GM23338 (cell line): Measurements from ENCODE around the gene KRT12. TPM values are rescaled to one million over a fixed set of nuclear protein-coding genes. Genes with fewer than 3 reads are reported as not detected.

Source experiments
- ATAC-seq: fragments of 200-7000 bp; cut with Tn5 transposase; 3 replicates; pipeline ENCODE4 v1.9.1; 2020
- DNase-seq: peaks from one replicate; pipeline ENCODE4 v3.0.0-alpha.2; 2015; ENCODE audit warnings: low spot score
- H2AFZ ChIP-seq: fragments of 200-600 bp; sonication (generic); 2 replicates; pipeline ENCODE4 v1.8.0; 2016; ENCODE audit warnings: antibody characterized with exemption, mild to moderate bottlenecking, moderate library complexity
- H3F3A ChIP-seq: fragments of 200-600 bp; sonication (generic); replicated peaks from 2 replicates; pipeline ENCODE4 v1.8.0; 2017; ENCODE audit warnings: antibody characterized with exemption, mixed run types, low read depth
- H3K27ac ChIP-seq: fragments of 200-600 bp; sonication (generic); 2 replicates; pipeline ENCODE4 v1.6.1; 2016; ENCODE audit warnings: low read depth
- H3K27me3 ChIP-seq: fragments of 200-600 bp; sonication (generic); 2 replicates; pipeline ENCODE4 v1.8.0; 2016; ENCODE audit warnings: mild to moderate bottlenecking, mixed run types, moderate library complexity; ENCODE audit not compliant: insufficient read depth
- H3K36me3 ChIP-seq: fragments of 200-600 bp; sonication (generic); 2 replicates; pipeline ENCODE4 v1.8.0; 2016; ENCODE audit warnings: mild to moderate bottlenecking; ENCODE audit not compliant: insufficient read depth
- H3K4me1 ChIP-seq: fragments of 200-600 bp; sonication (generic); 2 replicates; pipeline ENCODE4 v1.8.0; 2016; ENCODE audit warnings: mild to moderate bottlenecking, moderate library complexity; ENCODE audit not compliant: insufficient read depth
- H3K4me2 ChIP-seq: fragments of 200-600 bp; sonication (generic); 2 replicates; pipeline ENCODE4 v1.7.1; 2017; ENCODE audit warnings: mixed run types
- H3K4me3 ChIP-seq: fragments of 200-600 bp; sonication (generic); 2 replicates; pipeline ENCODE4 v1.6.1; 2016; ENCODE audit warnings: mixed run types
- H3K79me2 ChIP-seq: fragments of 200-600 bp; sonication (generic); replicated peaks from 2 replicates; pipeline ENCODE4 v1.8.0; 2017; ENCODE audit warnings: mild to moderate bottlenecking; ENCODE audit not compliant: insufficient read depth
- H3K9me2 ChIP-seq: fragments of 200-600 bp; sonication (generic); 2 replicates; pipeline ENCODE4 v1.8.0; 2017; ENCODE audit not compliant: insufficient read depth
- H4K20me1 ChIP-seq: fragments of 200-600 bp; sonication (generic); replicated peaks from 2 replicates; pipeline ENCODE4 v1.8.0; 2017; ENCODE audit warnings: mild to moderate bottlenecking; ENCODE audit not compliant: insufficient read depth
- H3K27ac Mint-ChIP-seq: 2 replicates; pipeline ENCODE4 v1.8.0; 2020; ENCODE audit warnings: inconsistent platforms, mild to moderate bottlenecking, moderate library complexity, mixed read lengths
- H3K27me3 Mint-ChIP-seq: 3 replicates; pipeline ENCODE4 v1.8.0; 2022; ENCODE audit warnings: low read depth, mild to moderate bottlenecking, moderate library complexity, mixed read lengths, inconsistent platforms; ENCODE audit not compliant: insufficient read depth, poor library complexity
- H3K36me3 Mint-ChIP-seq: 3 replicates; pipeline ENCODE4 v1.8.0; 2021; ENCODE audit warnings: low read depth, mild to moderate bottlenecking, inconsistent platforms, moderate library complexity, mixed read lengths
- H3K4me1 Mint-ChIP-seq: 3 replicates; pipeline ENCODE4 v1.8.0; 2020; ENCODE audit warnings: mild to moderate bottlenecking, inconsistent platforms, mixed read lengths
- H3K4me3 Mint-ChIP-seq: 3 replicates; pipeline ENCODE4 v1.8.0; 2021; ENCODE audit warnings: moderate library complexity, mild to moderate bottlenecking, inconsistent platforms, mixed read lengths
- H3K9me3 Mint-ChIP-seq: 3 replicates; pipeline ENCODE4 v1.8.0; 2020; ENCODE audit warnings: moderate library complexity, mild to moderate bottlenecking, inconsistent platforms, mixed read lengths
- CREB1 ChIP-seq: fragments of 250-450 bp; sonication (Bioruptor Pico); IDR thresholded peaks from 2 replicates; pipeline ENCODE4 v1.5.0; 2020; ENCODE audit warnings: low read depth, mild to moderate bottlenecking, moderate library complexity
- CTCF ChIP-seq, 2 experiments: fragments of 200-600 bp in 1 of 2; sonication (generic) in 1 of 2; conservative IDR thresholded peaks; 2 replicates each; pipeline versions ENCODE4 v1.5.1 to v1.6.1; 2016 to 2017; ENCODE audit warnings: antibody characterized with exemption in 2 of 2, low read depth in 2 of 2, mild to moderate bottlenecking in 2 of 2, moderate library complexity in 1 of 2
- EZH2 ChIP-seq: fragments of 200-600 bp; sonication (generic); IDR thresholded peaks from one replicate; pipeline ENCODE4 v1.8.0; 2017; ENCODE audit warnings: antibody characterized with exemption, mild to moderate bottlenecking, low read depth; ENCODE audit not compliant: unreplicated experiment
- EZH2phosphoT487 ChIP-seq: fragments of 200-600 bp; sonication (generic); IDR thresholded peaks from one replicate; pipeline ENCODE4 v1.8.1; 2018; ENCODE audit warnings: antibody characterized with exemption; ENCODE audit not compliant: unreplicated experiment
- JUNB ChIP-seq: IDR thresholded peaks from one replicate; pipeline ENCODE4 v1.6.1; 2016; ENCODE audit warnings: antibody characterized with exemption; ENCODE audit not compliant: unreplicated experiment
- NANOG ChIP-seq: IDR thresholded peaks from 2 replicates; pipeline ENCODE4 v1.6.1; 2016; ENCODE audit warnings: antibody characterized with exemption, borderline replicate concordance
- POLR2AphosphoS5 ChIP-seq: IDR thresholded peaks from 2 replicates; pipeline ENCODE4 v1.6.1; 2016; ENCODE audit warnings: antibody characterized with exemption, low read depth
- REST ChIP-seq: IDR thresholded peaks from one replicate; pipeline ENCODE4 v1.6.1; 2018; ENCODE audit warnings: antibody characterized with exemption; ENCODE audit not compliant: unreplicated experiment
- ZNF114 ChIP-seq: fragments of 250-450 bp; sonication (Bioruptor Pico); IDR thresholded peaks from 2 replicates; pipeline ENCODE4 v1.5.0; 2020; ENCODE audit warnings: mild to moderate bottlenecking, moderate library complexity
- ZNF462 ChIP-seq: fragments of 250-450 bp; sonication (Bioruptor Pico); IDR thresholded peaks from 2 replicates; pipeline ENCODE4 v1.5.0; 2020; ENCODE audit warnings: mild to moderate bottlenecking, moderate library complexity
- polyA plus RNA-seq: library from polyadenylated mRNA; unstranded; fragments of >200 nt; fragmentation: Nextera tagmentation; extraction: Ambion mirVana; gene quantifications from 2 replicates; pipeline ENCODE4 v1.2.1, GENCODE V29; 2016
- total RNA-seq: library from RNA; depleted of rRNA; stranded (reverse); fragments of >200 nt; shearing (Covaris generic); gene quantifications from 2 replicates; pipeline ENCODE4 v1.2.3, GENCODE V29; 2014
- TF ChIP-seq, protein P1 (sequence below): IDR thresholded peaks from 2 replicates; pipeline ENCODE4 v1.6.1; 2016; ENCODE audit warnings: antibody characterized with exemption

KRT12 gene
- total and polyA plus RNA-seq, 2 experiments from 2014 or later = not detected

- peak overlapping the region; percentile 83 for H2AFZ ChIP-seq
Observed at GRCh38 chr17:40895106-40895730, 28.2 kb upstream of the KRT12 start.

More at GRCh38 chr17:40895106-40895730, 28.2 kb upstream of the KRT12 start:
- Mint-ChIP-seq H3K27me3 (peaks cover 3% of the 10 kb centered on the region), H3K27ac (no peak overlapping the region), H3K36me3 (no peaks in the 10 kb centered on the region), H3K4me1 (no peaks in the 10 kb centered on the region), H3K4me3 (no peak overlapping the region), H3K9me3 (no peaks in the 10 kb centered on the region)
- DNase-seq (no peak), ATAC-seq (no peak)
- no peaks in the 10 kb centered on the region for H3K79me2 ChIP-seq
- H3K27ac ChIP-seq = no peak overlapping the region
- no peaks in the 10 kb centered on the region for H3K9me2 ChIP-seq
- no peak for TF ChIP-seq CTCF (conservative IDR thresholded peaks at IDR 0.05; ENCODE audit: low read depth in 2 of 2)
- TF ChIP-seq NANOG = no peak
- TF ChIP-seq EZH2 = no peak
- TF ChIP-seq EZH2phosphoT487 = no peak
- no peak for TF ChIP-seq ZNF114 (CRISPR knock-in tag)
- TF ChIP-seq ZNF462 (CRISPR knock-in tag) = no peak
- TF ChIP-seq REST = no peak
- no peak for TF ChIP-seq POLR2AphosphoS5
- no peak for TF ChIP-seq CREB1
- no peak for TF ChIP-seq JUNB
- TF ChIP-seq, protein P1, sequence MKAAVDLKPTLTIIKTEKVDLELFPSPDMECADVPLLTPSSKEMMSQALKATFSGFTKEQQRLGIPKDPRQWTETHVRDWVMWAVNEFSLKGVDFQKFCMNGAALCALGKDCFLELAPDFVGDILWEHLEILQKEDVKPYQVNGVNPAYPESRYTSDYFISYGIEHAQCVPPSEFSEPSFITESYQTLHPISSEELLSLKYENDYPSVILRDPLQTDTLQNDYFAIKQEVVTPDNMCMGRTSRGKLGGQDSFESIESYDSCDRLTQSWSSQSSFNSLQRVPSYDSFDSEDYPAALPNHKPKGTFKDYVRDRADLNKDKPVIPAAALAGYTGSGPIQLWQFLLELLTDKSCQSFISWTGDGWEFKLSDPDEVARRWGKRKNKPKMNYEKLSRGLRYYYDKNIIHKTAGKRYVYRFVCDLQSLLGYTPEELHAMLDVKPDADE = no peak
- H3K4me3 ChIP-seq = no peak overlapping the region
- no peaks in the 10 kb centered on the region for H3K36me3 ChIP-seq
- no peaks in the 10 kb centered on the region for H3K27me3 ChIP-seq
- no peaks in the 10 kb centered on the region for H3F3A ChIP-seq
- H3K4me2 ChIP-seq = no peak overlapping the region
- no peaks in the 10 kb centered on the region for H3K4me1 ChIP-seq
- H4K20me1 ChIP-seq = no peaks in the 10 kb centered on the region
